ENCODE results near the gene KIAA1217.
A peak's percentile ranks its signal among the peaks of the same experiment; 100 is the strongest.

Gene KIAA1217

DNA sequence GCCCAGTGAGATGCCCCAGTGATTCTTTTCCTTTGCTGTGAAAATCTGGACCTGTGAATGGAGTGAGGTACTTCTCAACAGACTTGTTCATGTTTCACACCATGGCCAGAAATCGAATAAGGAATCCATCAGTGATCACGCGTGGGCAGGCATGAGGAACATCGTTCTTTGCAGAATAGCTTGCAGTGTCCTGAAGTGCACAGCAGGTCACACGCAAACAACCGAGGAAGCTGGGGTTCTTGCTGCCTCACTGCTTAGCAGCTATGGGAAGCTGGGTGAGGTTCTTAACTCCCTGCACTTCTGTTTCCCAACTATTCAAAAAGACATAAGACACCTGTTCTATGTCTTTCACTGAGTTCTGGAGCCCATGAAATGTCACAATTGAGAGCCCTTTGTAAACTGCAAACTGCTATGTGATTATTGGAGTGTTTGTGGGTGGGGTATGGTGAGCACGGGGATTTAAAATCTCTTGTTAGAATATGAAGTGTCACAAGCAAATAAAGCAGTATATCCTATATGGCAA, 253.4 kb downstream of the KIAA1217 start (continued):
- TF ChIP-seq, protein P1, sequence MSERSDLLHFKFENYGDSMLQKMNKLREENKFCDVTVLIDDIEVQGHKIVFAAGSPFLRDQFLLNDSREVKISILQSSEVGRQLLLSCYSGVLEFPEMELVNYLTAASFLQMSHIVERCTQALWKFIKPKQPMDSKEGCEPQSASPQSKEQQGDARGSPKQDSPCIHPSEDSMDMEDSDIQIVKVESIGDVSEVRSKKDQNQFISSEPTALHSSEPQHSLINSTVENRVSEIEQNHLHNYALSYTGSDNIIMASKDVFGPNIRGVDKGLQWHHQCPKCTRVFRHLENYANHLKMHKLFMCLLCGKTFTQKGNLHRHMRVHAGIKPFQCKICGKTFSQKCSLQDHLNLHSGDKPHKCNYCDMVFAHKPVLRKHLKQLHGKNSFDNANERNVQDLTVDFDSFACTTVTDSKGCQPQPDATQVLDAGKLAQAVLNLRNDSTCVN (tag by site-specific recombination; optimal IDR thresholded peaks at IDR 0.05): no peak

DNA sequence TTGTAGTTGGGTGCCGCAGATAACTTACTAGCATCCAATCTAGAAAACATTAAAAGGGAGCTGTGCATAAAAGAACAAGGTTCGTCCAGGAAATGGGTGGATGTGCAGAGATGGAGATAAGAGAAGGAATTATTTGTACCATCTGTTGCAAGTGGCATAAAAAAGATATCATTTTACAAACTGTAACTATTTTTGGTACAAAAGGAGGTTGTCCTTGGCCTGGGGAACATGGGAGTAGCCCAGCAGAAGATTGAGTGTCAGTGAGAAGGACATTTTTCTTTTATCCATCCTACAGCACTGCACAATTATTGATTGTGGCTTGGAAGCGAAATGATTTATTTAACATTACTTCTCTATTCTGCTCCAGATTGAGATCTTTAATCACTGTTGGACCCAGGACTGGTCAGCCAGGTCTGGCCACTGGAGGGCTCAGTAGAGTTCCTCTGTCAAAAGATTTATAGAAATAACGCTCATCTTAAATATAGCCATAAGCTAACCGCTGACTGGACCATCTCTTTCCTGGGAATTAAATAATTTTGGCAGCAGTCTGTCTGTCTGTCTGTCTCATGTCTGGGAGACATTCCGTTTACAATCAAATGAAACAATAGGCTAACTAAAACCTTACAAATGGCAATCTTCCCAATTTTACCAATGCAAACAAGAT, 254.1 kb downstream of the KIAA1217 start:
- ChIA-PET CTCF (interaction anchor here (0.6 kb wide), 2 partner anchors 20 to 41 kb away, joined by 5 read pairs; no protein-coding TSS in a partner anchor), POLR2A (no interaction called here)
- Histone ChIP-seq H3K9me3 (ENCODE audit: control insufficient read depth, insufficient read depth, low read depth, low read length) (no peaks in the 10 kb centered on the region), H3K4me1 (ENCODE audit: control insufficient read depth, insufficient read depth, low read length) (no peaks in the 10 kb centered on the region; the same call in 1 of the 2 replicates), H3K4me3 (ENCODE audit: low read depth, low read length) (no peak overlapping the region), H3K27ac (ENCODE audit: extremely low read depth, low read depth, low read length) (no peak overlapping the region), H3K36me3 (ENCODE audit: control insufficient read depth in 2 of 2, insufficient read depth in 1 of 2, low read length in 2 of 2) (no peaks in the 10 kb centered on the region)
- TF ChIP-seq SCRT2 (tag by site-specific recombination; IDR thresholded peaks at IDR 0.05): 0 out of 2 replicates have a peak, but pooled peaks have one; percentile 21
- TF ChIP-seq ZEB2 (tag by site-specific recombination; IDR thresholded peaks at IDR 0.05): no peak

DNA sequence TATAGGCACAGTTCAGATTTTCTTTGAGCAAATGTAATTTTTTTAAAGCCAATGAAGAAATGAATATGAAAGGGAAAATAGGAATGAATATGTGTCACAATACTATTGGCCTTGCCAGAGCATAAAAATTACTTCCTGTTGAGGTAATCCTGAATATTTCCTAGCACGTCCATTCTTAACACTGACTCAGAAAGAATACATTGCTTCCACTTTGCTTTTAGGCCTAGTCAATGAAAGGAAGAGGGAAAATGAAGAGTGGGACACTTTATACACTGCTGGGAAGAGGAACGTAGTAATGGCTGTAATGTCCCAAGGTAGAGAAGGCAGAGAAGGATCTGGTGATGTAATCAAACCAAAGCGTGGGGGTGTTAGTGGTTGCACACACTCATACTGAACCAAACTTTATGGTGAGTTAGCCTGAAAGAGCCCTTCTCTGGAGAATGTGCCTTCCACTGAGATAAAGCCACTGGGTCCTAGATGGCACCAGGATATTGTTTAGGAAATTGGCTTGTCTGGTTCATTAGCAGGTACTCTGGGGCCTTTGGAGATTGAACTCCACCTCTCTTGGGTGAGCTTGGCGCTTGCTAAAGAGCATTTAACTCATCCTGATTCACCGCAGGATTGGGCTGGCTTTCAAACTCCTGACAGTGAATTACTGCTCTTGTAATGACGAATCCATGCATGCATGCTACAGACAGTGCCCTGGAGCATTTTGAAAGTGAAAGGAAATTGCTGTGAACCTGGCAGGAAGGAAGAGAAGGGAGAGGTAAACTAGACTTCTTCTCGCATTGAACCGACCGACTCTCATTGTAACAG, 254.9 kb downstream of the KIAA1217 start:
- ChIA-PET POLR2A (no interaction called here), CTCF (interaction anchor here (0.6 kb wide), 2 partner anchors 21 to 41 kb away, joined by 5 read pairs; no protein-coding TSS in a partner anchor)
- Histone ChIP-seq H3K36me3 (ENCODE audit: control insufficient read depth in 2 of 2, insufficient read depth in 1 of 2, low read length in 2 of 2) (no peaks in the 10 kb centered on the region), H3K4me1 (ENCODE audit: control insufficient read depth, insufficient read depth, low read length) (no peaks in the 10 kb centered on the region; the same call in 1 of the 2 replicates), H3K4me3 (ENCODE audit: low read depth, low read length) (no peak overlapping the region), H3K9me3 (ENCODE audit: control insufficient read depth, insufficient read depth, low read depth, low read length) (no peaks in the 10 kb centered on the region), H3K27ac (ENCODE audit: extremely low read depth, low read depth, low read length) (no peak overlapping the region)
- TF ChIP-seq, protein P2, sequence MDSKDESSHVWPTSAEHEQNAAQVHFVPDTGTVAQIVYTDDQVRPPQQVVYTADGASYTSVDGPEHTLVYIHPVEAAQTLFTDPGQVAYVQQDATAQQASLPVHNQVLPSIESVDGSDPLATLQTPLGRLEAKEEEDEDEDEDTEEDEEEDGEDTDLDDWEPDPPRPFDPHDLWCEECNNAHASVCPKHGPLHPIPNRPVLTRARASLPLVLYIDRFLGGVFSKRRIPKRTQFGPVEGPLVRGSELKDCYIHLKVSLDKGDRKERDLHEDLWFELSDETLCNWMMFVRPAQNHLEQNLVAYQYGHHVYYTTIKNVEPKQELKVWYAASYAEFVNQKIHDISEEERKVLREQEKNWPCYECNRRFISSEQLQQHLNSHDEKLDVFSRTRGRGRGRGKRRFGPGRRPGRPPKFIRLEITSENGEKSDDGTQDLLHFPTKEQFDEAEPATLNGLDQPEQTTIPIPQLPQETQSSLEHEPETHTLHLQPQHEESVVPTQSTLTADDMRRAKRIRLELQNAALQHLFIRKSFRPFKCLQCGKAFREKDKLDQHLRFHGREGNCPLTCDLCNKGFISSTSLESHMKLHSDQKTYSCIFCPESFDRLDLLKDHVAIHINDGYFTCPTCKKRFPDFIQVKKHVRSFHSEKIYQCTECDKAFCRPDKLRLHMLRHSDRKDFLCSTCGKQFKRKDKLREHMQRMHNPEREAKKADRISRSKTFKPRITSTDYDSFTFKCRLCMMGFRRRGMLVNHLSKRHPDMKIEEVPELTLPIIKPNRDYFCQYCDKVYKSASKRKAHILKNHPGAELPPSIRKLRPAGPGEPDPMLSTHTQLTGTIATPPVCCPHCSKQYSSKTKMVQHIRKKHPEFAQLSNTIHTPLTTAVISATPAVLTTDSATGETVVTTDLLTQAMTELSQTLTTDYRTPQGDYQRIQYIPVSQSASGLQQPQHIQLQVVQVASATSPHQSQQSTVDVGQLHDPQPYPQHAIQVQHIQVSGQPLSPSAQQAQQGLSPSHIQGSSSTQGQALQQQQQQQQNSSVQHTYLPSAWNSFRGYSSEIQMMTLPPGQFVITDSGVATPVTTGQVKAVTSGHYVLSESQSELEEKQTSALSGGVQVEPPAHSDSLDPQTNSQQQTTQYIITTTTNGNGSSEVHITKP (tag by site-specific recombination; IDR thresholded peaks at IDR 0.05): 0 out of 2 replicates have a peak, but pooled peaks have one; percentile 10
- TF ChIP-seq, protein P3, sequence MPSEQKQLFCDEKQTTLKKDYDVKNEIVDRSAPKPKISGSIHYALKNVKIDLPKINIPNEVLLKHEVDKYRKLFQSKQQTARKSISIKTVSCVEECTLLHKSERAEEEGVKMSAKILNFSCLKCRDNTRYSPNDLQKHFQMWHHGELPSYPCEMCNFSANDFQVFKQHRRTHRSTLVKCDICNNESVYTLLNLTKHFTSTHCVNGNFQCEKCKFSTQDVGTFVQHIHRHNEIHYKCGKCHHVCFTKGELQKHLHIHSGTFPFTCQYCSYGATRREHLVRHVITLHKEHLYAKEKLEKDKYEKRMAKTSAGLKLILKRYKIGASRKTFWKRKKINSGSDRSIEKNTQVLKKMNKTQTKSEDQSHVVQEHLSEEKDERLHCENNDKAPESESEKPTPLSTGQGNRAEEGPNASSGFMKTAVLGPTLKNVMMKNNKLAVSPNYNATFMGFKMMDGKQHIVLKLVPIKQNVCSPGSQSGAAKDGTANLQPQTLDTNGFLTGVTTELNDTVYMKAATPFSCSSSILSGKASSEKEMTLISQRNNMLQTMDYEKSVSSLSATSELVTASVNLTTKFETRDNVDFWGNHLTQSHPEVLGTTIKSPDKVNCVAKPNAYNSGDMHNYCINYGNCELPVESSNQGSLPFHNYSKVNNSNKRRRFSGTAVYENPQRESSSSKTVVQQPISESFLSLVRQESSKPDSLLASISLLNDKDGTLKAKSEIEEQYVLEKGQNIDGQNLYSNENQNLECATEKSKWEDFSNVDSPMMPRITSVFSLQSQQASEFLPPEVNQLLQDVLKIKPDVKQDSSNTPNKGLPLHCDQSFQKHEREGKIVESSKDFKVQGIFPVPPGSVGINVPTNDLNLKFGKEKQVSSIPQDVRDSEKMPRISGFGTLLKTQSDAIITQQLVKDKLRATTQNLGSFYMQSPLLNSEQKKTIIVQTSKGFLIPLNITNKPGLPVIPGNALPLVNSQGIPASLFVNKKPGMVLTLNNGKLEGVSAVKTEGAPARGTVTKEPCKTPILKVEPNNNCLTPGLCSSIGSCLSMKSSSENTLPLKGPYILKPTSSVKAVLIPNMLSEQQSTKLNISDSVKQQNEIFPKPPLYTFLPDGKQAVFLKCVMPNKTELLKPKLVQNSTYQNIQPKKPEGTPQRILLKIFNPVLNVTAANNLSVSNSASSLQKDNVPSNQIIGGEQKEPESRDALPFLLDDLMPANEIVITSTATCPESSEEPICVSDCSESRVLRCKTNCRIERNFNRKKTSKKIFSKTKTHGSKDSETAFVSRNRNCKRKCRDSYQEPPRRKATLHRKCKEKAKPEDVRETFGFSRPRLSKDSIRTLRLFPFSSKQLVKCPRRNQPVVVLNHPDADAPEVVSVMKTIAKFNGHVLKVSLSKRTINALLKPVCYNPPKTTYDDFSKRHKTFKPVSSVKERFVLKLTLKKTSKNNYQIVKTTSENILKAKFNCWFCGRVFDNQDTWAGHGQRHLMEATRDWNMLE (tag by site-specific recombination; conservative IDR thresholded peaks at IDR 0.05; ENCODE audit: low read depth): 0 out of 2 replicates have a peak, but pooled peaks have one; percentile 20
- TF ChIP-seq ZNF394 (tag by site-specific recombination; IDR thresholded peaks at IDR 0.05; ENCODE audit: borderline replicate concordance): 0 out of 2 replicates have a peak, but pooled peaks have one; percentile 6
- TF ChIP-seq, protein P4, sequence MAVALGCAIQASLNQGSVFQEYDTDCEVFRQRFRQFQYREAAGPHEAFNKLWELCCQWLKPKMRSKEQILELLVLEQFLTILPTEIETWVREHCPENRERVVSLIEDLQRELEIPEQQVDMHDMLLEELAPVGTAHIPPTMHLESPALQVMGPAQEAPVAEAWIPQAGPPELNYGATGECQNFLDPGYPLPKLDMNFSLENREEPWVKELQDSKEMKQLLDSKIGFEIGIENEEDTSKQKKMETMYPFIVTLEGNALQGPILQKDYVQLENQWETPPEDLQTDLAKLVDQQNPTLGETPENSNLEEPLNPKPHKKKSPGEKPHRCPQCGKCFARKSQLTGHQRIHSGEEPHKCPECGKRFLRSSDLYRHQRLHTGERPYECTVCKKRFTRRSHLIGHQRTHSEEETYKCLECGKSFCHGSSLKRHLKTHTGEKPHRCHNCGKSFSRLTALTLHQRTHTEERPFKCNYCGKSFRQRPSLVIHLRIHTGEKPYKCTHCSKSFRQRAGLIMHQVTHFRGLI (tag by site-specific recombination; IDR thresholded peaks at IDR 0.05): no peak
- TF ChIP-seq, protein P5, sequence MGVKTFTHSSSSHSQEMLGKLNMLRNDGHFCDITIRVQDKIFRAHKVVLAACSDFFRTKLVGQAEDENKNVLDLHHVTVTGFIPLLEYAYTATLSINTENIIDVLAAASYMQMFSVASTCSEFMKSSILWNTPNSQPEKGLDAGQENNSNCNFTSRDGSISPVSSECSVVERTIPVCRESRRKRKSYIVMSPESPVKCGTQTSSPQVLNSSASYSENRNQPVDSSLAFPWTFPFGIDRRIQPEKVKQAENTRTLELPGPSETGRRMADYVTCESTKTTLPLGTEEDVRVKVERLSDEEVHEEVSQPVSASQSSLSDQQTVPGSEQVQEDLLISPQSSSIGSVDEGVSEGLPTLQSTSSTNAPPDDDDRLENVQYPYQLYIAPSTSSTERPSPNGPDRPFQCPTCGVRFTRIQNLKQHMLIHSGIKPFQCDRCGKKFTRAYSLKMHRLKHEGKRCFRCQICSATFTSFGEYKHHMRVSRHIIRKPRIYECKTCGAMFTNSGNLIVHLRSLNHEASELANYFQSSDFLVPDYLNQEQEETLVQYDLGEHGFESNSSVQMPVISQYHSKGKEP (tag by site-specific recombination; IDR thresholded peaks at IDR 0.05): peak; percentile 93
- TF ChIP-seq, protein P6, sequence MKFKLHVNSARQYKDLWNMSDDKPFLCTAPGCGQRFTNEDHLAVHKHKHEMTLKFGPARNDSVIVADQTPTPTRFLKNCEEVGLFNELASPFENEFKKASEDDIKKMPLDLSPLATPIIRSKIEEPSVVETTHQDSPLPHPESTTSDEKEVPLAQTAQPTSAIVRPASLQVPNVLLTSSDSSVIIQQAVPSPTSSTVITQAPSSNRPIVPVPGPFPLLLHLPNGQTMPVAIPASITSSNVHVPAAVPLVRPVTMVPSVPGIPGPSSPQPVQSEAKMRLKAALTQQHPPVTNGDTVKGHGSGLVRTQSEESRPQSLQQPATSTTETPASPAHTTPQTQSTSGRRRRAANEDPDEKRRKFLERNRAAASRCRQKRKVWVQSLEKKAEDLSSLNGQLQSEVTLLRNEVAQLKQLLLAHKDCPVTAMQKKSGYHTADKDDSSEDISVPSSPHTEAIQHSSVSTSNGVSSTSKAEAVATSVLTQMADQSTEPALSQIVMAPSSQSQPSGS (tag by site-specific recombination; IDR thresholded peaks at IDR 0.05; ENCODE audit: low read depth): peak; percentile 78
